ENCODE data around the gene FNDC10.

The FNDC10 gene

DNA sequence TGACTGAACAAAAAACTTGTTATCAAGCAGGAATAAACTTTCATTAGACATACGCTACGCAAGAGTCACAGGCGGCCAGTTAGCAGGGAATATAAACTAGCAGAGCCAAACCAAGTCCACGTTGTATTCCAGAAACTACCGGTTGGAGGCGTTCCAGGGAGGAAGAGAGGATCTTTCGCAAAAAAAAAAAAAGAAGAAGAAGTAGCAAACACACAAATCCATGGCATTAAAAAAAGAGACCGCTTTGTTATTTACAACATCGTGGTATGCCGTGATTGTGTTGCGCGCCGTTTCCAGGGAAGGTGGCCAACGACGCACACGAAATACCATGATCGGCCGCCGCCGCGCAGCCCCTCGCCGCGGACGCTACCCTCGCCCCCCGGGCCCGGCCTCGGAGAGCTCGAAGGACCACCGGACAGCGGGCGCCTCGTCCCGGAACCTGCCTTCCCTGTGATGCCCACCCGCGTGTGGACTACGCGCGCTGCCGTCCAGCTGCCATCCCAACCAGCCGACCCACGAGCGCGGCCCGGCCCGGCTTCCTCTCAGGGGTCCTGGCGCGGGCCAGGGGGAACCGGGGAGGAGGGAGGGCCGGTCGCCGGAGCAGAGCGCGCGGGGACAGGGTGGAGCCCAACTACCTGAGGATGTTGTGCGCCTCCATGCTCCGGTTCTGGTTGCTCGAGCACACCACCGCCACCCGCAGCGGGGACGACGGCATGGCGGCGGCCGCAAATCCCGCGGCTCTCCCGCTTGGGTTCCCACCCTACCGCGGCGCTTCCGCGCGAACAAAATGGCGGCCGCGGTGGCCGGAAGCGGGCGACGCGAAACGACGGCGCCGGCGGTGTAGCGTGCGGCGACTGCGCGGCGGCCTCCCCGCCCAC, 25.9 kb downstream of the FNDC10 start:
- peak overlapping the region; percentile 92 for H3K4me3 ChIP-seq (ENCODE audit: low read depth, low read length)
- no peak for DNase-seq (ENCODE audit: low read depth)
- TF ChIP-seq, protein P1, sequence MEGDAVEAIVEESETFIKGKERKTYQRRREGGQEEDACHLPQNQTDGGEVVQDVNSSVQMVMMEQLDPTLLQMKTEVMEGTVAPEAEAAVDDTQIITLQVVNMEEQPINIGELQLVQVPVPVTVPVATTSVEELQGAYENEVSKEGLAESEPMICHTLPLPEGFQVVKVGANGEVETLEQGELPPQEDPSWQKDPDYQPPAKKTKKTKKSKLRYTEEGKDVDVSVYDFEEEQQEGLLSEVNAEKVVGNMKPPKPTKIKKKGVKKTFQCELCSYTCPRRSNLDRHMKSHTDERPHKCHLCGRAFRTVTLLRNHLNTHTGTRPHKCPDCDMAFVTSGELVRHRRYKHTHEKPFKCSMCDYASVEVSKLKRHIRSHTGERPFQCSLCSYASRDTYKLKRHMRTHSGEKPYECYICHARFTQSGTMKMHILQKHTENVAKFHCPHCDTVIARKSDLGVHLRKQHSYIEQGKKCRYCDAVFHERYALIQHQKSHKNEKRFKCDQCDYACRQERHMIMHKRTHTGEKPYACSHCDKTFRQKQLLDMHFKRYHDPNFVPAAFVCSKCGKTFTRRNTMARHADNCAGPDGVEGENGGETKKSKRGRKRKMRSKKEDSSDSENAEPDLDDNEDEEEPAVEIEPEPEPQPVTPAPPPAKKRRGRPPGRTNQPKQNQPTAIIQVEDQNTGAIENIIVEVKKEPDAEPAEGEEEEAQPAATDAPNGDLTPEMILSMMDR (IDR thresholded peaks at IDR 0.05; ENCODE audit: low read depth, low read length, missing control alignments): peak; percentile 3

DNA sequence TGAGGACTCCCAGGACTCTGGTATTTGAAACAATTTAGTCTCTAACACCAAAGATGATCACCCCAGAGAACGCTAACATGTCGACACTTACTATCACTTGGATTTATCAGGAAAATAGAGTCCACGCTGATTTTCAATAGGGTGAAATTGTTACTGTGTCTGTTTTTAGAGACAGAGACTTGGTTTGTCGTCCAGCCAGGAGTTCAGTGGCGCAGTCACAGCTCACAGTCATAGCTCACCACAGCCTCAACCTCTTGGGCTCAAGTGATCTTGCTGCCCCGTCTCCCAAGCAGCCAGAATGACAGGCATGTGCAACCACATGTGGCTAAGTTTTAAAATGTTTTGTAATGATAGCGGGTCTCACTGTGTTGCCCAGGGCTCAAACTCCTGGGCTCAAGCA, 30.6 kb downstream of the FNDC10 start:
- TF ChIP-seq, protein P1 (IDR thresholded peaks at IDR 0.05; ENCODE audit: low read depth, low read length, missing control alignments): no peak
- no peak for DNase-seq (ENCODE audit: low read depth)
- H3K4me3 ChIP-seq (ENCODE audit: low read depth, low read length): no peak overlapping the region

DNA sequence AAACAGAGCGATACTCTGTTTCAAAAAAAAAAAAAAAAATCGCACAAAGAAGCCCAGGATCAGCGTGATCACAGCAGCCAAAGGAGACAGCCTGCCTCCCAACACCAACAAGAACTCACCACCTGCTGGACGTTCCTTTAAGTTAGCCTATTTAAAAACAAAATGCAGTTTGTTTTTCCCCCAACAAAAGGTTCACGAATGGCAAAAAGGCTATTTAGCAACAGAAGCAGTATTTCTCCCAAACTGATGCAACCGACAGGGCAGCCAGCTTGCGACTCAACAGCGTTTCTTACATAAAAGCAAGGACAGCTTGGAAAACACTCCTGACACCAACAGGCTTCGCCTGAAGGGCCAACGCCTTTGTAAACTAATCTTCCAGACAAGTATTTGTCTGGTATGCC, 32.0 kb downstream of the FNDC10 start:
- TF ChIP-seq, protein P1 (IDR thresholded peaks at IDR 0.05; ENCODE audit: low read depth, low read length, missing control alignments): no peak
- no peak overlapping the region for H3K4me3 ChIP-seq (ENCODE audit: low read depth, low read length)
- DNase-seq (ENCODE audit: low read depth): no peak

DNA sequence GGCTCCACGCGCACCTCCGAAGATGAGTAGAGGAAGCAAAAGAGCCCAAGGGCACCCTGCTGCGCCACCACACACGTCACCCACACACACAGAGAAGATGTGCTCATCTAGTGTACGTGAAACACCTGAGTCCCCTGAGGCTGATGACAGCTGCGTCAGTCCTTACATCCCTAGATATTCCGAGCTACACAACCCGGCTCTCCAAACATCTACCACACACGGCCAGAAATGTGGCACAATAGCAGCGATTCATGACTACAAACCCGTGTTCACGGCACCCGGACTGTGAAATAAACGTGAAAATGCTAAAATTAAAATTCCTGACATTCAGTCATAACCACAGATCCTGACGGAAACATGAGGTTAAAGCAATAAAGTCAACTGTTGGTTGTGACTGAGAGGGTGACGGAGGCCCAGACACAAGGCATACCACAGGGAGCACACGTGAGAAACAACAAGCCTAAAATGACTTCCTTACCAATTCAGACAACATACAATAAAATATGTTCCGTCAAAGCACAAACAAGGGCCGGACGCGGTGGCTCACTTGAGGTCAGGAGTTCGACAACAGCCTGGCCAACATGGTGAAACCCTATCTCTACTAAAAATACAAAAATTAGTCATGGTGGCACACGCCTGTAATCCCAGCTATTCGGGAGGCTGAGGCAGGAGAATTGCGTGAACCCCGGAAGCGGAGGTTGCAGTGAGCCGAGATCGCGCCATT, 32.6 kb downstream of the FNDC10 start:
- DNase-seq (ENCODE audit: low read depth): no peak
- no peak overlapping the region for H3K4me3 ChIP-seq (ENCODE audit: low read depth, low read length)
- TF ChIP-seq, protein P1 (IDR thresholded peaks at IDR 0.05; ENCODE audit: low read depth, low read length, missing control alignments): no peak

DNA sequence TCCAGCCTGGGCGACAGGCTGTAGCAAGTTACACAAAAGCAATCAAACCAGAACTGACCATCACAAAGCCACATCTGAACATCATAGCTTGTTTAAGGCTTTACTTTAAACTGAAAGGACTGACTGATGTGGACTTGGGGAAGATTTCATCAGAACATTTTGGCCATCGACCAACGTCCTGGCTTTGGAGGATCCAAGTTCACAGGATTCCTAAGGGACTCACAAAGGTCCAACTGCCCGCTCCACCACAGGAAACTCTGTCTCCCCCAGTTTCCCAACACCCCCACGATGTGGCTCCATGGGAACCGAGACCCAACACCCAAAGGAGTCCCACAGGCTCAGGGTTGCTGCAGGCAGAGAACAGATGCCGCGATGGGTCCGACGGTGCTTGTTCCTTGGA, 34.6 kb downstream of the FNDC10 start:
- H3K4me3 ChIP-seq (ENCODE audit: low read depth, low read length): no peak overlapping the region
- TF ChIP-seq, protein P1 (IDR thresholded peaks at IDR 0.05; ENCODE audit: low read depth, low read length, missing control alignments): no peak
- DNase-seq (ENCODE audit: low read depth): no peak

DNA sequence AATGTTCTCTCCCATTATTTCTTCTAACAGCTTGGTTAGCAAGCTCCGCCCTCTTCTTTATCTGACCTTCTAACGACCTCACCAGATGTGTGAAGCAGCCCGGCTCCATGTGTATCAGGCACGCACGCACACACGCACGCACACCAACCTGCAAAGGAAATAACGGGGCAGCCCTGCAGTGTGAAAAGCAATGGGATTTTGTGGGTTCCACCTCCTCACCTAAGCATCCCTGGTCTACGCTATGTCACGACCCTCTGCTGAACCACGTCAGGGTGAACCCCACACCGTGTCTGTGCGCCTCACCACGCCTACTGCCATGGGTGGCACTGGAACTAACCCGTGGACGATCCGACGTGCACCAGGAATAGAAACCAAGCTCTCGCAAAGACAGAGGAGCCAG, 35.7 kb downstream of the FNDC10 start:
- DNase-seq (ENCODE audit: low read depth): no peak
- TF ChIP-seq, protein P1 (IDR thresholded peaks at IDR 0.05; ENCODE audit: low read depth, low read length, missing control alignments): no peak
- H3K4me3 ChIP-seq (ENCODE audit: low read depth, low read length): no peak overlapping the region

Data from GM12864 (cell line).